Measurements from ENCODE around the gene MPDZ. TPM values are rescaled to one million over a fixed set of nuclear protein-coding genes. Genes with fewer than 3 reads are reported as not detected.
A peak's percentile ranks its signal among the peaks of the same experiment; 100 is the strongest.
"Not testable (repeated sequence)": the region's sequence is repeated elsewhere in the genome, so short reads cannot be mapped to it uniquely, and the experiment has no call there.

MPDZ gene
- total RNA-seq, 1 donor from 2014 or later, result 68.4 TPM

GRCh38 chr9:13269589-13270452 lies 9.7 kb downstream of the MPDZ start:
- no peak for ATAC-seq
- intact Hi-C loops (cut with micrococcal nuclease), result no loop called here
- no peak for DNase-seq

DNA sequence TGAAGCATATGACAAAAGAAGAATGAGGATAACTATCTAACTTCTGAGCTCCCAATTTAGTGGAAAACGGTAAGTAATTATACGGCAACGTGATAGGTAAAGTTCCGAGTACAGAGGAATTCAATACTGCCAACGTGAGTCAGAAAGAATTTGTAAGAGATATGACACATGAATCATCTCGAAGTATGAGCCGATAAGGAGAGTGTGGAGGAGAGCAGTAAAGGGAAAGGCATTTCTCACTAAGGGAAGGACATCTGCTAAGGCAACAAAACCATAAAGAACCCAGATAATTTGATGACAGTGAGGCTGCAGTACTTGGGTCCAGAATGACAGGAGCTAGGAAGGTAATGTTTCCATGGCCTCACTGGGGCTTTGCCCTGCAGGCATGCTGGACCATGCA lies 11.0 kb downstream of the MPDZ start:
- DNase-seq, result no peak
- ATAC-seq, result no peak
- intact Hi-C loops (cut with micrococcal nuclease), result no loop called here

DNA sequence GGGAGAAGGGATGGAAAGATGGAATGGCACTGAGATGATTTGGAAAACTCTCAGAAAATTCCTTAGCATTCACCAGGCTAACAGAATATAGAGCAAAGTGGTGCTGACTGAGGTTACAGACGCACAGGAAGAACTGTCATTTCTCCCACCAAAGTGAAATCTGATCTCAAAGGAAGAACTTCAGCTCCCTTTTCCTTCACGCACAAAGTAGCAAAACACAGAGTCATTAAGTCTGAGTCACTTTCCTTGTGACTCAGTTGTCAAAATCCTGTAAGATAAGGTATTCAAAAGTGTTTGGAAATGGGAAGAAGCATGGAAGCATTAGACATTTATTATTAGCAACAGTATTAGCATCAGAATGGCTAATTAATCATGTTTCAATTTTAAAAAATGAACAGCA lies 11.7 kb downstream of the MPDZ start:
- intact Hi-C loops (cut with micrococcal nuclease), result no loop called here

DNA sequence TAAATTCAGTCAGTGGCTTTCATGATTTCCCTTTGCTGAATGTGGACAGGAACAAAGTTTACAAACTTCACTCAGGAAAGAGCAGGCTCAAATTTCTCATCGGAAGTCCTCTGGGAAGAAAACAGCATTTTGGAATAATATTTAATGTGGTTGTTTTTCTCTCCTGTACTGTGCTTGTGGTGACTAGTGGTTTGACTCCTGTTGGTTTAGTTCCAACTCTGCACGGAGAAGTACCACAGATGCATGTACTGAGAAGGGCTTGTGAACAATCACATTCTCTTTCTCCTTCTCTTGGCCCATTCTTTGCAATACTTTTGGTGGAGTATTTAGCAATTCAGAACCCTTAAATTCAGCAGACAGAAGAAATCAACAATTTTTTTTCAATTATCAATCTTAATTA lies 13.3 kb downstream of the MPDZ start:
- intact Hi-C loops (cut with micrococcal nuclease), result no loop called here
- DNase-seq (no peak), ATAC-seq (peak; percentile 77)

More for the DNA sequence above, 11.7 kb downstream of the MPDZ start:
- no peak for DNase-seq
- ATAC-seq, result peak; percentile 24

DNA sequence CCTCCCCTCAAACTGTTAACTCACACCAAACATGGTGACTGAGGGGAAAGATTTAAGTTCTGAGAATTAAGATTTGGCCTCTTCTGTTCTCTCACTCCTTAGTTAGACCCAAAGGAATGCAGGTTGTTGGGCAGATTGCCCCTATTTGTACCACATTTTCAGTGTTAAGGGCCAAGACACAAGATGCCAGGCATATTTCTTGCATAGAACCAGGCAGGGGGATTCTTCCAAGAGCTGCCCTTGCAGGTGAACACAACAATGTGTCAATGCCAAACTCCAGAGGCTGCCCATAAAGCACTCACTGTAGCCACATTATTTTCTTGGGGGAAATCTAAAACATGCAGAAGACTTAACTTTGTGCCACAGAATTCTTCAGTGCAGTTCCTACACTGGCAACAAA lies 14.7 kb downstream of the MPDZ start:
- ATAC-seq, result no peak

GRCh38 chr9:13263511-13263910 lies 16.0 kb downstream of the MPDZ start:
- intact Hi-C loops (cut with micrococcal nuclease), result no loop called here
- no peak for DNase-seq
- ATAC-seq, result no peak

More for the DNA sequence above, 14.7 kb downstream of the MPDZ start:
- intact Hi-C loops (cut with micrococcal nuclease), result no loop called here
- no peak for DNase-seq

- intact Hi-C loops (cut with micrococcal nuclease), result no loop called here
- ATAC-seq (no peak), DNase-seq (no peak)
Observed at GRCh38 chr9:13252852-13253251, 26.6 kb downstream of the MPDZ start.

GRCh38 chr9:13244181-13244580 lies 35.3 kb downstream of the MPDZ start:
- ATAC-seq (no peak), DNase-seq (no peak)
- intact Hi-C loops (cut with micrococcal nuclease), result no loop called here

DNA sequence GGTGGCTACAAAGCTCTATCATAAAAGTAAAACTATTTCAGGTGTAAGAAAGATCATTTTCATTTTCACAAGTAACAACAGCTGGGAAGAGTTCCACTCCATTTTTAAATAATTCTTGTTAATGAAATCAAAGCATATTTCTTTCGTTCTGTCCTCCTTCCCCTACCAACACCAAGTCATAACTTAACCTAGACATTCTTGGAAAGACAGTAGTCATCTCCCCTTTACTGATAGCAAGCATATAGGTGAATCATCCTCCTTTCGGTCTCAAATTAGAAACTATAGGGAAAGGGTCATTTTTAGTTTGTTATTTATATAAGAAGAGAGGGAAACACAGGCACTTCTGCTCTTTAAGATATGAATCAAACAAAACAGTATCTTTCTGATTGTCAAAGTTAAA lies 38.2 kb downstream of the MPDZ start:
- DNase-seq (no peak), ATAC-seq (no peak)
- intact Hi-C loops (cut with micrococcal nuclease), result no loop called here

DNA sequence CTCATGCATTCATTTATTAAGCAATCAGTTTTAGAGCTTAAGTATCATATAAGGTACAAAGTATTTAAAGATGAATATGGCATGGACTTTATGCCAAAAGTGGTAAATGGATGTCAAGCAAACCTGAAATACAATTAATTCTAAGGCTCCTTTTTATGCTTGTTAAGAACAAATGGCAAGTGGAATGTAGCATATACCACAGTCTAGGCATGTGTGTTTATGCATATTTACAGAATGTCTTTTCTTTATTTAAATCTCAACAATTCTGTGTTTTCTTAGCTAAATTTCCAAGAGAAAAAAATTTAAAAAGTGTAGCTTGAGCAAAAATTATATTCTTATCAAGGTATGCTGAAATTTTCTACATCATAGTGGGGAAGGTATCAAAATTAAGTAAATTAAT lies 39.8 kb downstream of the MPDZ start:
- ATAC-seq (no peak), DNase-seq (no peak)
- intact Hi-C loops (cut with micrococcal nuclease), result no loop called here

DNA sequence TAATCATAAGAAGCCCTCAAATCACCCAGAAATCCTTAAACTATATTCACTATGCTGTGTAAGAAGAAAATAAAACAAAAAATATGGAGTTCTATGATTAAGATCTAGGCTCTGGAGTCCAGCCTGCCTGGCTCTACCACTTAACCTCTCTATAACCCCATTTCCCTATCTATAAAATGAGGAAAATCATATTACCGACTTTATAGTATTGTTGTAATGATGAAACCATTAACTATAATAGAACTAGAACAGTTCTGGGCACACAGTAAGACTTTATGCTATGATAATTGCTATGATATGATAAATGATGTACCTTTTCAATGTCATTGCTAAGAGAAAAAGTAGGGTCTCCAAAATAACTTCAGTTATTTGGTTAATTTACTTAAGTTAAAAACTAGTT lies 40.3 kb downstream of the MPDZ start:
- ATAC-seq, result no peak
- intact Hi-C loops (cut with micrococcal nuclease), result no loop called here
- DNase-seq, result no peak

- ATAC-seq (no peak), DNase-seq (no peak)
- intact Hi-C loops (cut with micrococcal nuclease), result no loop called here
Observed at GRCh38 chr9:13234932-13235331, 44.6 kb downstream of the MPDZ start.

GRCh38 chr9:13228431-13228830 lies 51.1 kb downstream of the MPDZ start:
- intact Hi-C loops (cut with micrococcal nuclease), result no loop called here
- no peak for DNase-seq
- ATAC-seq, result no peak

DNA sequence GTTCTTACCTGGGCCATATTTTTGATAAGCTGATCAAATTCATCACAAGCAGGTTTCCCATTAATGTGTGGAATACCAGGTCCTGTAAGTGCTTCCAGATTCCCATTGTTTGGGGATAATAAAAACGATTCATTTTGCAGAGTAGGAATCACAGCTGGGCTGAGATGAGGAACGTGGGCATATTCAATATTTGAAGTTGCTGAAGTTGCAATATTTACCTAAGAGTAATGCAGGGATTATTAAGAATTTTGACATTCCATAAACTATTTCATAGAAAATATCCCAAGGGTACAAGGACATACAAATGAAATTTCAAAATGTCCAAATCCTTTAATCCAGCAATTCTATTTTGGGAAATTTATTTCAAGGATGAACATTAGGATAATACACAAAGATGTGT lies 55.1 kb downstream of the MPDZ start:
- intact Hi-C loops (cut with micrococcal nuclease), result no loop called here
- ATAC-seq (no peak), DNase-seq (no peak)

DNA sequence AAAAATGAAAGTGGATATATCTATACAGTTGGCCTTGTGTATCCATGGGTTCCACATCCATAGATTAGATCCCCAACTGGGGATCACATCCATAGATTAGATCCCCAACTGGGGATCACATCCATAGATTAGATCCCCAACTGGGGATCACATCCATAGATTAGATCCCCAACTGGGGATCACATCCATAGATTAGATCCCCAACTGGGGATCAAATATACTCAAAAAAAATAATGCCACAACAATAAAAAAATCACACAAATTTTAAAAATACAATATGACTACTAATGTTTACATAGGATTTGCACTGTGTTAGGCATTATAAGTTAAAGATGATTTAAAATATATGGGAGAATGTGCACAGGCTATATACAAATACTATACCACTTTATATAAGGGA lies 56.8 kb downstream of the MPDZ start:
- ATAC-seq; DNase-seq; intact Hi-C loops (cut with micrococcal nuclease): not testable (repeated sequence)

GRCh38 chr9:13221741-13222140 lies 57.8 kb downstream of the MPDZ start:
- ATAC-seq (no peak), DNase-seq (no peak)
- intact Hi-C loops (cut with micrococcal nuclease), result no loop called here

- DNase-seq, result no peak
- ATAC-seq, result no peak
- intact Hi-C loops (cut with micrococcal nuclease), result no loop called here
Observed at GRCh38 chr9:13220837-13221236, 58.7 kb downstream of the MPDZ start.

DNA sequence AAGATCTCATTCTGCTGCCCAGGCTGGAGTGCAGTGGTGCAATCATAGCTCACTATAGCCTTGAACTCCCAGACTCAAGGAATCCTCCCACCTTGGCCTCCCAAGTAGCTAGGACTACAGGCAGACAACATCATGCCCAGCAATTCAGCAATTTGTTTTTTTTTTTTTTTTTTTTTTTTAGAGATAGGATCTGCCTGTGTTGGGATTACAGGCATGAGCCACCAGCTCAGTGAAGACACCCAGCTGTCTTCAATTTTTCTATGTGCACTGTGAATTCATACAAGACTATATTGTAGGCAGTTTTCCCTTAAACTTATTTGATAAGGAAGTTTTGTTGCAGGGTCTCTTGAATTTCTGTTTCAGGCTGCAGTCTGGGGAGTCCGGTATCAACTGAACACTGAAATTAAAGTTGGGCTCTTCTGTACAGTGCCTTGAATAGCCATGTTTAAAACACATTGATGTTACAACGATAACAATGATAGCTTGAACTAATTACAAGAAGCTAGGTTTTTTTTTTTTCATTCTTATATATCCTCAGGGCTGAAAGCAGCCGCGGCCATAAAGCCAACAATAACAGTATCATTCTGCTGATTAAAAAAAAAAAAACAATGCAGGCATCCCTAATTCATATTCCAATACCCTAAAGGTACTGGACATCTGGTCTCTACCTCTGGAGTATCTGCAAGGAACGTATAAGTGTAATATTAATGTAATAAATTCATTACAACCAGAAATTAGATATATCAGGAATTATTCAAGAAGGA lies 63.5 kb downstream of the MPDZ start:
- no peak for DNase-seq
- intact Hi-C loops (cut with micrococcal nuclease), result no loop called here
- ATAC-seq, result no peak

GRCh38 chr9:13213998-13214397 lies 65.5 kb downstream of the MPDZ start:
- intact Hi-C loops (cut with micrococcal nuclease), result no loop called here
- ATAC-seq (no peak), DNase-seq (no peak)

GRCh38 chr9:13213337-13213736 lies 66.2 kb downstream of the MPDZ start:
- ATAC-seq, result no peak
- intact Hi-C loops (cut with micrococcal nuclease), result no loop called here
- DNase-seq, result no peak

DNA sequence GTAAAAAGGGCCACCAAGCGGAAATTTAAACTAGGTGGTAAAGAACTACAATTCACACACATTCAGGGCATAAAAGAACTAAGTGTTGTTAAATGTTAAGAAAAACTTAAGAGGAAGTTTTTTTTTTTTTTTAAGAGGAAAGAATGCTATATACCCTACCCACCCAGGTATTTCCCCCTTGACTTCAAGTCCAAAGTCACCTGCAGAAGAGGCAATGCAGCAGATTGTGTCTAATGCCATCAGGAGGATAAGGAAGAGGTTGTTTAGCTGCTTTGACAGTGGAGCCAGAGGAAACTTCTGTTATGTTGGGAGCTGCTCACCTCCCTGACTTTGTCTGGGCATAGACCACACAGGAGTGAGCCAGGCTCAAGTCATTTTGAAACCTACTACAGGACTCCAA lies 69.2 kb downstream of the MPDZ start:
- ATAC-seq (no peak), DNase-seq (no peak)
- intact Hi-C loops (cut with micrococcal nuclease), result no loop called here

Measured in left ventricle myocardium superior (tissue), 1 donor.